Activated CD4-positive, alpha-beta T cell treated with anti-CD3 and anti-CD28 coated beads, Interleukin-10, Interleukin-2, amounts not matched to agents 100 ng/mL and 50 ng/mL, durations not matched to agents 16 hours and 8 hours (primary cell): ENCODE results near the gene AGPAT4.
A peak's percentile ranks its signal among the peaks of the same experiment; 100 is the strongest.

Experiments
- DNase-seq: peaks from one replicate; pipeline ENCODE4 v3.0.0-alpha.2; 2020

Gene AGPAT4

GRCh38 chr6:161162722-161163121 is 111.1 kb downstream of the AGPAT4 start:
- DNase-seq, result no peak

- no peak for DNase-seq
These were observed 111.8 kb downstream of the AGPAT4 start for GRCh38 chr6:161161889-161162624.

- DNase-seq, result no peak
These were observed 112.7 kb downstream of the AGPAT4 start for GRCh38 chr6:161161121-161161520.

GRCh38 chr6:161154796-161155335 is 119.0 kb downstream of the AGPAT4 start:
- no peak for DNase-seq

GRCh38 chr6:161153725-161154124 is 120.1 kb downstream of the AGPAT4 start:
- DNase-seq, result no peak

- peak; percentile 6 for DNase-seq
These were observed 120.8 kb downstream of the AGPAT4 start for GRCh38 chr6:161152907-161153662.

GRCh38 chr6:161152527-161152862 is 121.4 kb downstream of the AGPAT4 start:
- no peak for DNase-seq

- no peak for DNase-seq
These were observed 122.0 kb downstream of the AGPAT4 start for GRCh38 chr6:161151660-161152526.

GRCh38 chr6:161151059-161151645 is 122.7 kb downstream of the AGPAT4 start:
- DNase-seq, result no peak

GRCh38 chr6:161150566-161150965 is 123.3 kb downstream of the AGPAT4 start:
- no peak for DNase-seq

- no peak for DNase-seq
These were observed 123.7 kb downstream of the AGPAT4 start for GRCh38 chr6:161150136-161150535.

GRCh38 chr6:161143663-161144430 is 130.0 kb downstream of the AGPAT4 start:
- no peak for DNase-seq

GRCh38 chr6:161142957-161143296 is 130.9 kb downstream of the AGPAT4 start:
- DNase-seq, result no peak

- DNase-seq, result no peak
These were observed 132.7 kb downstream of the AGPAT4 start for GRCh38 chr6:161141173-161141572.

GRCh38 chr6:161140554-161140875 is 133.3 kb downstream of the AGPAT4 start:
- DNase-seq, result no peak

- DNase-seq, result no peak
These were observed 133.9 kb downstream of the AGPAT4 start for GRCh38 chr6:161139766-161140553.

- DNase-seq, result no peak
These were observed 134.5 kb downstream of the AGPAT4 start for GRCh38 chr6:161139304-161139765.

- no peak for DNase-seq
These were observed 135.1 kb downstream of the AGPAT4 start for GRCh38 chr6:161138543-161139303.

- peak; percentile 10 for DNase-seq
These were observed 135.9 kb downstream of the AGPAT4 start for GRCh38 chr6:161137839-161138542.

GRCh38 chr6:161137320-161137719 is 136.5 kb downstream of the AGPAT4 start:
- no peak for DNase-seq
